HEK293 (cell line): Measurements from ENCODE around the gene ZNF618.

Source experiments
- CTCF ChIA-PET: fragments of 350-600 bp; formaldehyde crosslinking; extraction: SDS; loops from one replicate; lab custom pipeline; 2021; ENCODE audit warnings: antibody characterized with exemption; lab: Yijun Ruan, JAX
- POLR2A ChIA-PET: fragments of 300-600 bp; formaldehyde crosslinking; extraction: SDS; loops from one replicate; lab custom pipeline; 2020; ENCODE audit warnings: antibody characterized with exemption, inconsistent platforms; lab: Yijun Ruan, JAX
- H3K27ac ChIP-seq: fragments of 200-500 bp; sonication (Bioruptor generic); 2 replicates; pipeline ENCODE4 v1.5.1; 2014; ENCODE audit warnings: low read depth, low read length, control low read depth, inconsistent platforms; ENCODE audit errors: extremely low read depth
- H3K36me3 ChIP-seq, 2 experiments: fragments of 200-500 bp in 1 of 2; sonication (Bioruptor generic) in 1 of 2; 1 replicate in 1 of 2; 2 replicates in 1 of 2; pipeline ENCODE4 v1.5.1; 2014 to 2017; ENCODE audit warnings: inconsistent platforms in 2 of 2, low read length in 2 of 2; ENCODE audit not compliant: control insufficient read depth in 2 of 2, insufficient read depth in 1 of 2
- H3K4me1 ChIP-seq: fragments of 200-500 bp; sonication (Bioruptor generic); 2 replicates; pipeline ENCODE4 v1.5.1; 2014; ENCODE audit warnings: mild to moderate bottlenecking, low read length, inconsistent platforms; ENCODE audit not compliant: control insufficient read depth, insufficient read depth
- H3K4me3 ChIP-seq: 2 replicates; pipeline ENCODE4 v1.5.1; 2011; ENCODE audit warnings: low read depth, mild to moderate bottlenecking, control low read depth, low read length, moderate library complexity
- H3K9me3 ChIP-seq: fragments of 200-500 bp; sonication (Bioruptor generic); 2 replicates; pipeline ENCODE4 v1.5.1; 2014; ENCODE audit warnings: low read depth, low read length, inconsistent platforms; ENCODE audit not compliant: control insufficient read depth, insufficient read depth
- AEBP2 ChIP-seq: fragments of 450-650 bp; formaldehyde crosslinking; IDR thresholded peaks from 2 replicates; pipeline ENCODE4 v1.5.1; 2016; ENCODE audit warnings: missing biosample characterization, missing genetic modification characterization, borderline replicate concordance
- BCL11B ChIP-seq: fragments of 450-650 bp; formaldehyde crosslinking; IDR thresholded peaks from 2 replicates; pipeline ENCODE4 v1.5.1; 2016; ENCODE audit warnings: low read depth, missing biosample characterization, missing genetic modification characterization
- MEIS1 ChIP-seq: sonication (generic); formaldehyde crosslinking; IDR thresholded peaks from 2 replicates; pipeline ENCODE4 v1.8.1; 2022; ENCODE audit warnings: missing genetic modification reagents, mild to moderate bottlenecking, borderline replicate concordance
- REST ChIP-seq: fragments of 450-650 bp; formaldehyde crosslinking; IDR thresholded peaks from 2 replicates; pipeline ENCODE4 v1.5.1; 2016; ENCODE audit warnings: missing biosample characterization, missing genetic modification characterization
- YY2 ChIP-seq: fragments of 450-650 bp; formaldehyde crosslinking; IDR thresholded peaks from 2 replicates; pipeline ENCODE4 v1.5.1; 2016; ENCODE audit warnings: missing biosample characterization, missing genetic modification characterization
- ZFP37 ChIP-seq: fragments of 450-650 bp; formaldehyde crosslinking; IDR thresholded peaks from 2 replicates; pipeline ENCODE4 v1.5.1; 2016; ENCODE audit warnings: missing biosample characterization, missing genetic modification characterization
- ZIC2 ChIP-seq: fragments of 450-650 bp; formaldehyde crosslinking; IDR thresholded peaks from 2 replicates; pipeline ENCODE4 v1.5.1; 2016; ENCODE audit warnings: missing biosample characterization, missing genetic modification characterization
- ZNF121 ChIP-seq: fragments of 450-650 bp; formaldehyde crosslinking; IDR thresholded peaks from 2 replicates; pipeline ENCODE4 v1.5.1; 2016; ENCODE audit warnings: missing biosample characterization, missing genetic modification characterization
- ZNF18 ChIP-seq: fragments of 450-650 bp; formaldehyde crosslinking; IDR thresholded peaks from 2 replicates; pipeline ENCODE4 v1.5.1; 2016; ENCODE audit warnings: missing biosample characterization, missing genetic modification characterization
- ZNF19 ChIP-seq: fragments of 450-650 bp; formaldehyde crosslinking; IDR thresholded peaks from 2 replicates; pipeline ENCODE4; 2016; ENCODE audit warnings: missing biosample characterization, missing genetic modification characterization, low read depth
- ZNF398 ChIP-seq: fragments of 450-650 bp; formaldehyde crosslinking; IDR thresholded peaks from 2 replicates; pipeline ENCODE4 v1.5.1; 2017; ENCODE audit warnings: missing biosample characterization, missing genetic modification characterization
- ZNF433 ChIP-seq: fragments of 450-650 bp; formaldehyde crosslinking; IDR thresholded peaks from 2 replicates; pipeline ENCODE4 v1.5.1; 2016; ENCODE audit warnings: missing biosample characterization, missing genetic modification characterization, low read depth
- ZNF488 ChIP-seq: fragments of 450-650 bp; formaldehyde crosslinking; IDR thresholded peaks from 2 replicates; pipeline ENCODE4 v1.5.1; 2016; ENCODE audit warnings: missing biosample characterization, missing genetic modification characterization
- ZNF600 ChIP-seq: fragments of 450-650 bp; formaldehyde crosslinking; IDR thresholded peaks from 2 replicates; pipeline ENCODE4 v1.5.1; 2016; ENCODE audit warnings: missing biosample characterization, missing genetic modification characterization
- ZNF623 ChIP-seq: fragments of 450-650 bp; formaldehyde crosslinking; IDR thresholded peaks from 2 replicates; pipeline ENCODE4 v1.5.1; 2016; ENCODE audit warnings: missing biosample characterization, missing genetic modification characterization
- ZNF645 ChIP-seq: fragments of 450-650 bp; formaldehyde crosslinking; IDR thresholded peaks from 2 replicates; pipeline ENCODE4; 2016; ENCODE audit warnings: missing biosample characterization, missing genetic modification characterization
- ZNF658 ChIP-seq: fragments of 450-650 bp; formaldehyde crosslinking; IDR thresholded peaks from 2 replicates; pipeline ENCODE4; 2016; ENCODE audit warnings: missing biosample characterization, missing genetic modification characterization
- ZNF670 ChIP-seq: fragments of 450-650 bp; formaldehyde crosslinking; IDR thresholded peaks from 2 replicates; pipeline ENCODE4 v1.5.1; 2016; ENCODE audit warnings: missing biosample characterization, missing genetic modification characterization, low read depth
- ZNF830 ChIP-seq: fragments of 450-650 bp; IDR thresholded peaks from 2 replicates; pipeline ENCODE4 v1.5.0; 2018; ENCODE audit warnings: missing biosample characterization, missing genetic modification characterization, low read depth, mild to moderate bottlenecking, moderate library complexity
- ZSCAN30 ChIP-seq: fragments of 450-650 bp; IDR thresholded peaks from 2 replicates; pipeline ENCODE4 v1.5.1; 2018; ENCODE audit warnings: missing biosample characterization, mild to moderate bottlenecking, missing genetic modification characterization, moderate library complexity
- ZSCAN5A ChIP-seq: fragments of 450-650 bp; formaldehyde crosslinking; IDR thresholded peaks from 2 replicates; pipeline ENCODE4 v1.5.1; 2016; ENCODE audit warnings: missing biosample characterization, missing genetic modification characterization

Gene ZNF618

GRCh38 chr9:113990570-113990907, 114.4 kb downstream of the ZNF618 start (continued):
- no peak for TF ChIP-seq REST (tag by site-specific recombination)
- no peak for TF ChIP-seq ZSCAN30 (tag by site-specific recombination)
- TF ChIP-seq, all 188 proteins: peak for 0

- peak; percentile 65 for TF ChIP-seq ZIC2
- TF ChIP-seq BCL11B (tag by site-specific recombination) = no peak
- TF ChIP-seq, all 188 proteins: peak for 1
- Histone ChIP-seq H3K4me3 (no peak overlapping the region), H3K4me1 (no peaks in the 10 kb centered on the region), H3K9me3 (no peaks in the 10 kb centered on the region), H3K36me3 (peaks cover 0 to 16% of the 10 kb centered on the region in 2 experiments; a peak in 1 of 3 replicates), H3K27ac (no peak overlapping the region)
- CTCF ChIA-PET = no interaction called here
- POLR2A ChIA-PET = no interaction called here
These were observed 114.9 kb downstream of the ZNF618 start for GRCh38 chr9:113990975-113991471.

- POLR2A ChIA-PET = no interaction called here
- H3K9me3 ChIP-seq = no peaks in the 10 kb centered on the region
- H3K27ac ChIP-seq = no peak overlapping the region
- H3K4me3 ChIP-seq = no peak overlapping the region
- peaks cover 0 to 16% of the 10 kb centered on the region in 2 experiments; a peak in 1 of 3 replicates for H3K36me3 ChIP-seq
- CTCF ChIA-PET = interaction anchor here (1.7 kb wide), 1 partner anchor 29 kb away, joined by 4 read pairs; no protein-coding TSS in a partner anchor
- H3K4me1 ChIP-seq = no peaks in the 10 kb centered on the region
- TF ChIP-seq ZNF398 = no peak
- TF ChIP-seq ZNF623 (tag by site-specific recombination) = no peak
- no peak for TF ChIP-seq ZNF19 (tag by site-specific recombination)
- TF ChIP-seq YY2 (tag by site-specific recombination) = no peak
- no peak for TF ChIP-seq ZNF830 (tag by site-specific recombination)
- TF ChIP-seq ZSCAN5A (tag by site-specific recombination) = no peak
- TF ChIP-seq ZNF488 (tag by site-specific recombination) = no peak
- TF ChIP-seq ZNF18 = no peak
- no peak for TF ChIP-seq ZNF600
- TF ChIP-seq AEBP2 (tag by site-specific recombination) = no peak
- no peak for TF ChIP-seq ZNF121 (tag by site-specific recombination)
- TF ChIP-seq ZNF433 = no peak
- TF ChIP-seq ZNF670 (tag by site-specific recombination) = no peak
- TF ChIP-seq MEIS1 (CRISPR knock-in tag) = no peak
- TF ChIP-seq ZFP37 (tag by site-specific recombination) = no peak
- TF ChIP-seq ZNF645 (tag by site-specific recombination) = no peak
- no peak for TF ChIP-seq ZNF658 (tag by site-specific recombination)
These were observed 115.6 kb downstream of the ZNF618 start for GRCh38 chr9:113991714-113992113.
